GM12878 (cell line): Measurements from ENCODE around the gene CCDC71. TPM values are rescaled to one million over a fixed set of nuclear protein-coding genes. Genes with fewer than 3 reads are reported as not detected.

Source experiments
- ATAC-seq: fragments of 200-7000 bp; cut with Tn5 transposase; 3 replicates; pipeline ENCODE4 v1.9.1; 2020; ENCODE audit warnings: mild to moderate bottlenecking, moderate library complexity
- BruUV-seq: library from RNA; stranded (reverse); fragments of 400-500 nt; replicated peaks from 2 replicates; lab custom pipeline; 2021; lab: Mats Ljungman, UMichigan
- CTCF ChIA-PET: fragments of 300-600 bp; sonication (Branson Sonifier 250); formaldehyde crosslinking; extraction: SDS; loops from one replicate; lab custom pipeline; 2021; ENCODE audit warnings: inconsistent platforms; lab: Yijun Ruan, JAX
- POLR2A ChIA-PET: fragments of 350-600 bp; formaldehyde crosslinking; extraction: SDS; loops from one replicate; lab custom pipeline; 2021; ENCODE audit warnings: inconsistent platforms; lab: Charles Lee
- RAD21 ChIA-PET: fragments of 300-600 bp; sonication (Branson Sonifier 250); formaldehyde crosslinking; loops from one replicate; lab custom pipeline; 2023; ENCODE audit warnings: antibody characterized with exemption; ENCODE audit not compliant: unreplicated experiment; lab: Charles Lee
- SMC1A ChIA-PET: fragments of 300-600 bp; sonication (Branson Sonifier 250); formaldehyde crosslinking; loops from one replicate; lab custom pipeline; 2023; ENCODE audit not compliant: unreplicated experiment, uncharacterized antibody; lab: Charles Lee
- DNase-seq: peaks from one replicate; pipeline ENCODE4 v3.0.0-alpha.2; 2011; ENCODE audit warnings: low read depth, low spot score
- FAIRE-seq: peaks from 3 replicates; lab custom pipeline; 2011; peaks lifted over from hg19 to GRCh38; lab: Jason Lieb, UNC
- H2AFZ ChIP-seq: 2 replicates; pipeline ENCODE4 v1.6.0; 2011; ENCODE audit warnings: low read depth, low read length, control low read depth; ENCODE audit not compliant: control insufficient read depth
- H3K27ac ChIP-seq: 2 replicates; pipeline ENCODE4 v1.5.1; 2011; ENCODE audit warnings: control low read depth; ENCODE audit not compliant: control insufficient read depth, insufficient read depth
- H3K27me3 ChIP-seq, 2 experiments: replicated peaks in 1 of 2; 2 replicates each; pipeline versions ENCODE4 v1.6.0 to v1.6.1; 2011; ENCODE audit warnings: low read length in 1 of 2; ENCODE audit not compliant: control insufficient read depth in 2 of 2, insufficient read depth in 2 of 2
- H3K36me3 ChIP-seq, 2 experiments: 2 replicates each; pipeline ENCODE4 v1.5.1; 2011; ENCODE audit warnings: low read length in 1 of 2; ENCODE audit not compliant: control insufficient read depth in 2 of 2, insufficient read depth in 2 of 2
- H3K4me1 ChIP-seq: 2 replicates; pipeline ENCODE4 v1.6.1; 2011; ENCODE audit warnings: mild to moderate bottlenecking, low read length, moderate library complexity, mixed read lengths; ENCODE audit not compliant: control insufficient read depth, insufficient read depth
- H3K4me2 ChIP-seq: 2 replicates; pipeline ENCODE4 v1.6.0; 2011; ENCODE audit warnings: control low read depth; ENCODE audit not compliant: control insufficient read depth, insufficient read depth
- H3K4me3 ChIP-seq: fragments of 200-600 bp; sonication (generic); 2 replicates; pipeline ENCODE4 v1.5.1; 2016
- H3K79me2 ChIP-seq: 2 replicates; pipeline ENCODE4 v1.6.0; 2011; ENCODE audit warnings: low read length; ENCODE audit not compliant: control insufficient read depth, insufficient read depth
- H3K9ac ChIP-seq: 2 replicates; pipeline ENCODE4 v1.8.0; 2011; ENCODE audit warnings: low read length, control low read depth, mixed read lengths; ENCODE audit not compliant: control insufficient read depth, insufficient read depth
- H3K9me3 ChIP-seq: replicated peaks from 3 replicates; pipeline ENCODE4 v1.5.1; 2011; ENCODE audit warnings: mild to moderate bottlenecking, low read length; ENCODE audit not compliant: control insufficient read depth, insufficient read depth
- H4K20me1 ChIP-seq: 2 replicates; pipeline ENCODE4 v1.6.0; 2011; ENCODE audit not compliant: control insufficient read depth, insufficient read depth
- CEBPB ChIP-seq, 2 experiments: fragments of 150-350 bp in 1 of 2; IDR thresholded peaks; 2 replicates each; pipeline ENCODE4 v1.6.1; 2012 to 2014; ENCODE audit warnings: low read depth in 2 of 2, low read length in 2 of 2, borderline replicate concordance in 1 of 2, inconsistent platforms in 1 of 2
- HDGF ChIP-seq: fragments of 450-650 bp; IDR thresholded peaks from 2 replicates; pipeline ENCODE4 v1.6.1; 2016; ENCODE audit warnings: antibody characterized with exemption
- NRF1 ChIP-seq: conservative IDR thresholded peaks from 2 replicates; pipeline ENCODE4 v1.6.1; 2011; ENCODE audit warnings: mild to moderate bottlenecking, low read depth, low read length, improper control_type of control experiment
- TARDBP ChIP-seq: IDR thresholded peaks from 2 replicates; pipeline ENCODE4 v1.6.1; 2016; ENCODE audit warnings: borderline replicate concordance
- ZBED1 ChIP-seq: IDR thresholded peaks from 2 replicates; pipeline ENCODE4 v1.6.1; 2016; ENCODE audit warnings: borderline replicate concordance
- WGBS: methylation state at CpG from one replicate; pipeline ENCODE4 v1.1.6; 2016; ENCODE audit warnings: low lambda C conversion rate; ENCODE audit not compliant: insufficient replicate concordance, insufficient coverage; ENCODE audit errors: missing lambda C conversion rate; 5-methylcytosine and 5-hydroxymethylcytosine counted together
- in situ Hi-C: fragments of 300-500 bp; cut with MboI; formaldehyde crosslinking; loops from 9 replicates; pipeline ENCODE4 v1.14.3; 2018; ENCODE audit warnings: mixed read lengths
- intact Hi-C: fragments of 100-400 bp; cut with micrococcal nuclease; formaldehyde crosslinking; loops from one replicate; pipeline ENCODE4 v1.14.2; 2022; ENCODE audit not compliant: unreplicated experiment
- polyA plus RNA-seq, 11 experiments: library from polyadenylated mRNA; depleted of rRNA in 4 of 11; unstranded in 6 of 11; stranded (reverse) in 5 of 11; fragments of >200 nt; fragmentation: Nextera tagmentation in 4 of 11; fragmentation: Illumina TruSeq in 1 of 11; extraction: Ambion mirVana in 4 of 11; extraction: Trizol in 1 of 11; gene quantifications; 1 replicate in 1 of 11; 2 replicates in 10 of 11; pipeline versions ENCODE4 v1.2.1 to v1.2.3, GENCODE V29; 2011 to 2016; ENCODE audit warnings: inconsistent platforms in 2 of 11, missing spikeins in 2 of 11, low read depth in 1 of 11
- total RNA-seq, 4 experiments: library from RNA; depleted of rRNA in 3 of 4; stranded (reverse); fragments of >200 nt in 3 of 4; fragmentation: Illumina TruSeq in 1 of 4; extraction: Trizol in 1 of 4; gene quantifications; 2 replicates each; pipeline versions ENCODE4 v1.2.1 to v1.2.3, GENCODE V29; 2013 to 2021

CCDC71 gene
- total and polyA plus RNA-seq, 10 of the 15 experiments (the other 5 are each of a cell fraction or from before 2014, with no cell fraction given), result 0.20 to 38.0 (median 16.1) TPM

- no TSS peak for BruUV-seq
- no peak for FAIRE-seq
- 64% methylated on average over 4 of the region's 5 CpGs for WGBS
Observed at GRCh38 chr3:49148159-49148558, 18.0 kb downstream of the CCDC71 start.

GRCh38 chr3:49140080-49140479 lies 26.1 kb downstream of the CCDC71 start:
- TF ChIP-seq TARDBP (no peak), CEBPB (IDR thresholded peaks at IDR 0.05; ENCODE audit: borderline replicate concordance in 1 of 2, low read depth in 2 of 2, low read length in 2 of 2) (no peak), ZBED1 (no peak)
- TF ChIP-seq, all 136 proteins: peak for 0
- ChIA-PET POLR2A (interaction anchor here (0.6 kb wide), 1 partner anchor 8 kb away, joined by 5 read pairs; no protein-coding TSS in a partner anchor), CTCF (no interaction called here), RAD21 (no interaction called here), SMC1A (no interaction called here)
- intact Hi-C loops, result no loop called here
- DNase-seq (no peak), ATAC-seq (no peak), FAIRE-seq (no peak)
- 34% methylated on average over 3 of the region's 3 CpGs for WGBS
- in situ Hi-C loops, result no loop called here
- BruUV-seq, result no TSS peak
- Histone ChIP-seq H3K27me3 (no peaks in the 10 kb centered on the region), H3K36me3 (no peaks in the 10 kb centered on the region), H3K4me1 (no peaks in the 10 kb centered on the region), H2AFZ (no peak overlapping the region), H3K27ac (no peak overlapping the region), H3K4me2 (no peak overlapping the region), H4K20me1 (no peaks in the 10 kb centered on the region), H3K9ac (no peak overlapping the region), H3K79me2 (no peaks in the 10 kb centered on the region), H3K9me3 (no peaks in the 10 kb centered on the region; the same call in 2 of the 3 replicates), H3K4me3 (no peak overlapping the region)

More at GRCh38 chr3:49148159-49148558, 18.0 kb downstream of the CCDC71 start:
- Histone ChIP-seq H3K27me3 (no peaks in the 10 kb centered on the region), H3K9ac (no peak overlapping the region), H3K4me3 (no peak overlapping the region), H3K4me1 (no peaks in the 10 kb centered on the region), H3K27ac (no peak overlapping the region), H3K4me2 (no peak overlapping the region), H3K9me3 (no peaks in the 10 kb centered on the region), H4K20me1 (no peaks in the 10 kb centered on the region), H3K79me2 (no peaks in the 10 kb centered on the region), H3K36me3 (no peaks in the 10 kb centered on the region), H2AFZ (no peak overlapping the region)
- CTCF ChIA-PET, result interaction anchor here (0.6 kb wide), 1 partner anchor 9 kb away, joined by 3 read pairs; no protein-coding TSS in a partner anchor
- RAD21 ChIA-PET, result no interaction called here
- in situ Hi-C loops, result no loop called here
- POLR2A ChIA-PET, result interaction anchor here (0.7 kb wide), 1 partner anchor 8 kb away, joined by 5 read pairs; no protein-coding TSS in a partner anchor
- DNase-seq, result no peak
- SMC1A ChIA-PET, result no interaction called here
- TF ChIP-seq HDGF, result no peak
- TF ChIP-seq NRF1, result no peak
- intact Hi-C loops, result no loop called here
- no peak for ATAC-seq
